Neural cell (in vitro differentiated cells): Measurements from ENCODE around the gene RNF223. TPM values are rescaled to one million over a fixed set of nuclear protein-coding genes. Genes with fewer than 3 reads are reported as not detected.

ENCODE experiments used
- H2AFZ ChIP-seq: fragments of 200-600, 300-800 bp; sonication (generic), shearing (Covaris generic); 2 replicates; pipeline ENCODE4 v1.6.0; 2014; ENCODE audit warnings: low read depth, mild to moderate bottlenecking, antibody characterized with exemption, low read length, moderate library complexity
- H3F3A ChIP-seq: fragments of 200-600 bp; shearing (Covaris generic); 2 replicates; pipeline ENCODE4 v1.6.1; 2016; ENCODE audit warnings: mild to moderate bottlenecking, moderate library complexity, mixed read lengths, antibody characterized with exemption, low read length; ENCODE audit not compliant: insufficient read depth, poor library complexity, severe bottlenecking
- H3K27ac ChIP-seq: fragments of 200-600, 300-800 bp; sonication (generic), shearing (Covaris generic); 2 replicates; pipeline ENCODE4 v1.5.1; 2014; ENCODE audit warnings: mild to moderate bottlenecking, low read length, moderate library complexity
- H3K27me3 ChIP-seq: fragments of 300-800, 200-600 bp; sonication (generic), shearing (Covaris generic); 2 replicates; pipeline ENCODE4 v1.6.0; 2014; ENCODE audit warnings: mild to moderate bottlenecking, low read depth, low read length, moderate library complexity; ENCODE audit not compliant: insufficient read depth
- H3K36me3 ChIP-seq: fragments of 300-800, 200-600 bp; sonication (generic), shearing (Covaris generic); 2 replicates; pipeline ENCODE4 v1.5.1; 2014; ENCODE audit warnings: mild to moderate bottlenecking, antibody characterized with exemption, low read length, moderate library complexity; ENCODE audit not compliant: insufficient read depth
- H3K4me2 ChIP-seq: fragments of 300-800, 200-600 bp; sonication (generic), shearing (Covaris generic); 2 replicates; pipeline ENCODE4 v1.6.0; 2014; ENCODE audit warnings: mild to moderate bottlenecking, low read length
- H3K4me3 ChIP-seq: fragments of 300-800, 200-600 bp; sonication (generic), shearing (Covaris generic); 2 replicates; pipeline ENCODE4 v1.5.1; 2014; ENCODE audit warnings: mild to moderate bottlenecking, low read length, moderate library complexity
- H3K79me2 ChIP-seq: fragments of 200-600 bp; shearing (Covaris generic); replicated peaks from 2 replicates; pipeline ENCODE4 v1.6.0; 2014; ENCODE audit warnings: mild to moderate bottlenecking, low read length, moderate library complexity; ENCODE audit not compliant: insufficient read depth
- H3K9ac ChIP-seq: fragments of 300-800, 200-600 bp; sonication (generic), shearing (Covaris generic); 2 replicates; pipeline ENCODE4 v1.6.1; 2016; ENCODE audit warnings: mild to moderate bottlenecking, low read length, mixed read lengths
- H3K9me2 ChIP-seq: fragments of 200-600 bp; shearing (Covaris generic); 2 replicates; pipeline ENCODE4 v1.6.1; 2016; ENCODE audit warnings: mild to moderate bottlenecking, low read length, mixed read lengths; ENCODE audit not compliant: insufficient read depth
- H3K9me3 ChIP-seq: fragments of 200-600, 300-800 bp; sonication (generic), shearing (Covaris generic); 2 replicates; pipeline ENCODE4 v1.6.1; 2016; ENCODE audit warnings: mild to moderate bottlenecking, mixed run types, low read length, moderate library complexity, mixed read lengths
- H4K20me1 ChIP-seq: fragments of 200-600 bp; shearing (Covaris generic); 2 replicates; pipeline ENCODE4 v1.6.1; 2016; ENCODE audit warnings: mild to moderate bottlenecking, mixed run types; ENCODE audit not compliant: insufficient read depth
- CTCF ChIP-seq: fragments of 450-650 bp; IDR thresholded peaks from 2 replicates; pipeline ENCODE4 v1.5.1; 2014; ENCODE audit warnings: antibody characterized with exemption, mild to moderate bottlenecking, moderate library complexity; ENCODE audit not compliant: poor library complexity, severe bottlenecking
- EP300 ChIP-seq: fragments of 450-650 bp; conservative IDR thresholded peaks from 2 replicates; pipeline ENCODE4 v1.6.1; 2014; ENCODE audit warnings: antibody characterized with exemption, mild to moderate bottlenecking, moderate library complexity; ENCODE audit not compliant: poor library complexity, severe bottlenecking
- EZH2 ChIP-seq: fragments of 200-600, 300-800 bp; shearing (Covaris generic), sonication (generic); IDR thresholded peaks from 2 replicates; pipeline ENCODE4 v1.6.1; 2014; ENCODE audit warnings: antibody characterized with exemption, low read length, borderline replicate concordance, mild to moderate bottlenecking; ENCODE audit not compliant: insufficient read depth, poor library complexity, severe bottlenecking
- MXI1 ChIP-seq: fragments of 450-650 bp; conservative IDR thresholded peaks from 2 replicates; pipeline ENCODE4 v1.6.1; 2014; ENCODE audit warnings: antibody characterized with exemption, mild to moderate bottlenecking; ENCODE audit not compliant: poor library complexity, severe bottlenecking
- POLR2AphosphoS5 ChIP-seq: IDR thresholded peaks from 2 replicates; pipeline ENCODE4 v1.6.1; 2012
- RAD21 ChIP-seq: fragments of 450-650 bp; conservative IDR thresholded peaks from 2 replicates; pipeline ENCODE4 v1.6.1; 2014; ENCODE audit warnings: antibody characterized with exemption, mild to moderate bottlenecking, moderate library complexity
- REST ChIP-seq: IDR thresholded peaks from 2 replicates; pipeline ENCODE4 v1.6.1; 2012; ENCODE audit warnings: borderline replicate concordance
- SMC3 ChIP-seq: fragments of 450-650 bp; conservative IDR thresholded peaks from 2 replicates; pipeline ENCODE4 v1.6.1; 2014; ENCODE audit warnings: antibody characterized with exemption, mild to moderate bottlenecking, moderate library complexity; ENCODE audit not compliant: poor library complexity
- TAF1 ChIP-seq: IDR thresholded peaks from 2 replicates; pipeline ENCODE4 v1.6.1; 2012; ENCODE audit warnings: low read depth
- polyA plus RNA-seq: library from polyadenylated mRNA; depleted of rRNA; stranded (reverse); fragments of >200 nt; gene quantifications from 2 replicates; pipeline ENCODE4 v1.2.3, GENCODE V29; 2014

The RNF223 gene
- polyA plus RNA-seq, 1 donor from 2014 or later, result not detected

- no peaks in the 10 kb centered on the region for H3K27me3 ChIP-seq
- no peaks in the 10 kb centered on the region for H4K20me1 ChIP-seq
- H2AFZ ChIP-seq, result no peak overlapping the region
- no peaks in the 10 kb centered on the region for H3K9me2 ChIP-seq
- H3K4me2 ChIP-seq, result no peak overlapping the region
- no peaks in the 10 kb centered on the region for H3K36me3 ChIP-seq
- no peaks in the 10 kb centered on the region for H3K9me3 ChIP-seq
- no peaks in the 10 kb centered on the region for H3K79me2 ChIP-seq
- no peak for TF ChIP-seq RAD21
- no peak for TF ChIP-seq REST
- no peak for TF ChIP-seq EZH2
- TF ChIP-seq MXI1, result no peak
- TF ChIP-seq POLR2AphosphoS5, result no peak
- no peak for TF ChIP-seq TAF1
- TF ChIP-seq CTCF, result no peak
- no peak for TF ChIP-seq EP300
- TF ChIP-seq SMC3, result no peak
- no peak overlapping the region for H3K4me3 ChIP-seq
- no peak overlapping the region for H3K9ac ChIP-seq
- no peak overlapping the region for H3K27ac ChIP-seq
- no peaks in the 10 kb centered on the region for H3F3A ChIP-seq
Measured at GRCh38 chr1:1041873-1042272, 32.2 kb downstream of the RNF223 start.

- no peak overlapping the region for H3K4me2 ChIP-seq
- H3K79me2 ChIP-seq, result no peaks in the 10 kb centered on the region
- no peaks in the 10 kb centered on the region for H3F3A ChIP-seq
- no peaks in the 10 kb centered on the region for H3K36me3 ChIP-seq
- no peak overlapping the region for H3K27ac ChIP-seq
- H3K4me3 ChIP-seq, result no peak overlapping the region
- H3K27me3 ChIP-seq, result no peaks in the 10 kb centered on the region
- TF ChIP-seq TAF1, result no peak
- no peak for TF ChIP-seq RAD21
- no peak for TF ChIP-seq EZH2
- no peak for TF ChIP-seq EP300
- TF ChIP-seq SMC3, result no peak
- TF ChIP-seq REST, result no peak
- no peak for TF ChIP-seq CTCF
- TF ChIP-seq POLR2AphosphoS5, result no peak
- no peak for TF ChIP-seq MXI1
- H3K9me2 ChIP-seq, result no peaks in the 10 kb centered on the region
- no peaks in the 10 kb centered on the region for H3K9me3 ChIP-seq
- no peaks in the 10 kb centered on the region for H4K20me1 ChIP-seq
- H3K9ac ChIP-seq, result no peak overlapping the region
- no peak overlapping the region for H2AFZ ChIP-seq
Measured at GRCh38 chr1:1041092-1041523, 33.0 kb downstream of the RNF223 start.
